ENCODE results near the gene FDPS. TPM values are rescaled to one million over a fixed set of nuclear protein-coding genes. Genes with fewer than 3 reads are reported as not detected.
"Not testable (repeated sequence)": the region's sequence is repeated elsewhere in the genome, so short reads cannot be mapped to it uniquely, and the experiment has no call there.

The FDPS gene
- total RNA-seq, 1 donor from 2014 or later = 269 TPM

GRCh38 chr1:155320252-155320651, 11.6 kb downstream of the FDPS start:
- DNase-seq (ENCODE audit: low spot score) = no peak

- peak; percentile 78 for DNase-seq (ENCODE audit: low spot score)
Observed at GRCh38 chr1:155320661-155321617, 12.3 kb downstream of the FDPS start, which contains the start of gene RUSC1. RUSC1 (plus strand) TSS chr1:155320894; CDS start chr1:155321774, 880 bp downstream.

GRCh38 chr1:155321639-155322503, 13.2 kb downstream of the FDPS start:
- no peak for DNase-seq (ENCODE audit: low spot score)

- DNase-seq (ENCODE audit: low spot score) = no peak
Observed at GRCh38 chr1:155322571-155322952, 13.9 kb downstream of the FDPS start.

GRCh38 chr1:155322953-155323728, 14.5 kb downstream of the FDPS start:
- peak; percentile 86 for DNase-seq (ENCODE audit: low spot score)

DNA sequence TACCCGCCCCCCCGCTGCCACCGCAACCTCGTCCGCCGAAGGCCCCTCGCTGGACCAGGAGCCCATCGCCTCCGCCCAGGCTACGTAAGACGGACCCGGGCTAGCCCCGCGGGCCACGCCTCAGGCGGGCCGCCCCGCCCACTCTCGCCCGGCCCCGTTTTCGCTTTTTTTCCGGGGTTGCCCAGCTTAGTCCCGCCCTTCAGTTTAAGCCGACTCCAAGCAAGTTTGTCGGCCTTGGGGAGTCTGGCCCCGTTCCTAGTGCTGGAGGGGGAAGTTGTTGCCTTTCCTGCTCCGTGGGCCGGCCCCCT, 15.0 kb downstream of the FDPS start:
- peak; percentile 92 for DNase-seq (ENCODE audit: low spot score)

DNA sequence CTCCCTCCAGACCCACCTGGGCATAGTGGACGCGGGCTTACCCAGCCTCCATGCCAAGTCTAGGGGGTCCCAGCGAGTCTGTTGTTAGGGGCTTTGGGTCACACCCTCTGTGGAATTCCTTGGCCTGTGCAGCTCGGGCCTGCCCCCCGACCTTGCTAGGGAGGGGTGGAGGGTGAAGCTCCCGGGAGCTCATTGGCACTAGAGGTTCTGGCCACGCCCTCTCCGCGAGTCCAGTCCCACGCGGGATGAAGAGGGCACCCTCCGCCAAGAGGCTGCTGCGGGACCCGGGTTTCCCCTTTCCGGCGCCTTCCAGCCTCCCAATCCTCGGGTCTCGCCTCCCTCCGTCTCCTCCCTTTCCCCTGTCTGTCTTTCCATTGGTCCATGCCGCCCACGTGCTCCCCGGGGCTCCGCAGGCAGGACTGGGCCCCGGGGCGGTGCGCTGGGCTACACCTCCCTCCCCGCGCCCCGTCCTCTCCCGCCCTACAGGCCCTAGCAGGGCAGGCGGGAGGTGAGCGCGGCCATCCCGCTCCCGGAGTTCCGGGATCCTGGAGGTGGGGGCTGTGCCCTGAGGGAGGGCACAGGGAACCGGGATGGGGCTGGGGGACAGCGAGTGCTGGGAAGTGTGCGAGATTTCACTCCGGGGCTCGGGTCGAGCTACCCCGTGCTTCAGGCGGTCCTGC, 15.5 kb downstream of the FDPS start:
- peak; percentile 95 for DNase-seq (ENCODE audit: low spot score)

DNA sequence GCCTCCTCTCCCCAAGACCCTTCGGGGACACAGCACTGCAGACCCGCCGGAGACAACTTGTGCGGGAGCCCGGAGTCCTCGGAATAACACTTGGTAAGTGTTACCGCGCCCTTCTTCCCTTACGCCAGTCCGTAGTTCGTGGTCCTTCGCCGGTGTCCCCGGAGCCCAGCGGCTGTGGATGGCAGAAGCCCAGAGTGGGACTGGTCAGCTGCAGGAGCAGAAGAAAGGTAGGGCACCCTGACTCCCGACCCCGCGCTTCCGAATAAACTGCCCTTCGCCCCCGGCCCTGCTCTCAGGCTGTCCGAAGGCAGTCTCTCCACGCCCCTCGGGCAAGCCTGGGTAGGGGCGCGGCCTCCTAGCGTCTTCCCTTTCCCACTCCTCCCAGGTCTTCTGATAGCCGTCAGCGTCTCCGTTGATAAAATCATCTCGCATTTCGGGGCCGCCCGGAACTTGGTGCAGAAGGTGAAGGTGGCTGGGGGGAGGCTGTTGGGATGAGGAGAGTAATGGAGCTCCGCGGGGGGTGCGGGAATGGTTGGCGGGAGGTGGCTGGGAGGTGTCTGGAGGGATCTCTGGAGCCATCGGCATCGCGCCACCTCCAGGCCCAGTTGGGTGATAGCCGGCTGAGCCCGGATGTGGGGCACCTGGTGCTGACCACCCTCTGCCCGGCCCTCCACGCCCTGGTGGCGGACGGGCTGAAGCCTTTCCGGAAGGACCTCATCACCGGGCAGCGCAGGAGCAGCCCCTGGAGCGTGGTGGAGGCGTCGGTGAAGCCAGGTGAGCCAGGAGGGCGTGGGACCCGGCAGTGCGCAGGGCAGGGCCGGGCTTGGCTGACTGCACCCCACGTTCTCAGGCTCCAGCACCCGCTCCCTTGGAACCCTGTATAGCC, 16.3 kb downstream of the FDPS start:
- peak; percentile 46 for DNase-seq (ENCODE audit: low spot score)

DNA sequence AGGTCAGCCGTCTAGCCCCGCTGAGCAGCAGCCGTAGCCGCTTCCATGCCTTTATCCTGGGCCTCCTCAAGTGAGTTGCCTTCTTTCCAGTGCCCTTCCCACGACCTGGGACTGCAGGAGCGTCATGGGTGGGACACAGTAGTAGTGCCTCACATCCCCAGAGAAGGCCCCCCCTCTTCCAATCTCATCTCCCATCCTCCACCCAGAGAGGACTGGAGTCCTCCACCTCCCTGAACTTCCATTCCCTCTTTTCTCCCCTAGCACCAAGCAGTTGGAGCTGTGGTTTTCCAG, 16.9 kb downstream of the FDPS start:
- DNase-seq (ENCODE audit: low spot score) = no peak

- no peak for DNase-seq (ENCODE audit: low spot score)
Observed at GRCh38 chr1:155326020-155326526, 17.4 kb downstream of the FDPS start.

DNA sequence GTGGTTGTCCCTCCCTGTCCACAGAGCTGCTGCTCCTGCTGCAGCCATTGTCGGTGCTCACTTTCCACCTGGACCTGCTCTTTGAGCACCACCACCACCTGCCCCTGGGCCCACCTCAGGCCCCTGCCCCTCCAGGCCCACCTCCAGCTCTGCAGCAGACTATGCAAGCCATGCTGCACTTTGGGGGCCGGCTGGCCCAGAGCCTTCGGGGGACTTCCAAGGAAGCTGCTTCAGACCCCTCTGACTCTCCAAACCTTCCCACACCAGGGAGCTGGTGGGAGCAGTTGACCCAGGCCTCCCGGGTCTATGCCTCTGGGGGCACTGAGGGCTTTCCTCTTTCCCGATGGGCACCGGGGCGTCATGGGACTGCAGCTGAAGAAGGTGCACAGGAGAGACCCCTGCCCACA, 18.0 kb downstream of the FDPS start:
- no peak for DNase-seq (ENCODE audit: low spot score)

GRCh38 chr1:155327981-155328380, 19.3 kb downstream of the FDPS start:
- DNase-seq (ENCODE audit: low spot score) = no peak

DNA sequence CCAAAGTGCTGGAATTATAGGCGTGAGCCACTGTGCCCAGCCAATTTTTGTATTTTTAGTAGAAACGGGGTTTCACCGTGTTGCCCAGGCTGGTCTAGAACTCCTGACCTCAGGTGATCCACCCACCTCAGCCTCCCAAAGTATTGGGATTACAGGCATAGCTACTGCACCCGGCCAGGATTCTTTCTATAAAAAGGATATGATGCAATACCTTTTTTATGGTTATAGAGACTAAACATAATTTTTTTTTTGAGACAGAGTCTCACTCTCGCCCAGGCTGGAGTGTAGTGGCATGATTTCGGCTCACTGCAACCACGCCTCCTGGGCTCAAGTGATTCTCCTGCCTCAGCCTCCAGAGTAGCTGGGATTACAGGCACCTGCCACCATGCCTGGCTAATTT, 20.2 kb downstream of the FDPS start:
- DNase-seq (ENCODE audit: low spot score) = not testable (repeated sequence)

- DNase-seq (ENCODE audit: low spot score) = no peak
Observed at GRCh38 chr1:155329980-155330598, 21.4 kb downstream of the FDPS start.

DNA sequence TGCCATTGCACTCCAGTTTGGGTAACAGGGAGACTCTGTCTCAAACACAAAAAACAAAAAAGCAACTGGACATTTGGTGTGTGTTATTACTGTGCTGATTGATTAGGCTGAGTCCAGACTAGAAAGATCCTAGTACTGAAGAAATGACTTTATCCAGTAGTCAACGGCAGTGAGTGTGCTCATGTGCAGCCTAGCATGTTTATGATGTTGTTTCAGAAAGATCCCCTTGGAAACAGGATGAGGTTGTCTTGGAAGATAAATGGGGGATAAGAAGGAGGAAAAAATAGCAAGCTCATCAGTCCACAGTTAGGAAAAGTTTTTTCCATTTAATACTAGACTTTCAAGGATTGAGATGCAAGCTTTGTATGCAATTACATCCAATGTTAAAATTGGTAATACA, 26.3 kb downstream of the FDPS start:
- DNase-seq (ENCODE audit: low spot score) = no peak

GRCh38 chr1:155339515-155340097, 30.9 kb downstream of the FDPS start:
- DNase-seq (ENCODE audit: low spot score) = no peak

GRCh38 chr1:155342842-155343241, 34.2 kb downstream of the FDPS start:
- DNase-seq (ENCODE audit: low spot score) = no peak

GRCh38 chr1:155352631-155353030, 44.0 kb downstream of the FDPS start:
- DNase-seq (ENCODE audit: low spot score) = no peak

GRCh38 chr1:155360051-155360450, 51.4 kb downstream of the FDPS start:
- DNase-seq (ENCODE audit: low spot score) = no peak
